Neural crest cell (in vitro differentiated cells): ENCODE results near the gene ARMC6. TPM values are rescaled to one million over a fixed set of nuclear protein-coding genes. Genes with fewer than 3 reads are reported as not detected.
A peak's percentile ranks its signal among the peaks of the same experiment; 100 is the strongest.
"Not testable (repeated sequence)": the region's sequence is repeated elsewhere in the genome, so short reads cannot be mapped to it uniquely, and the experiment has no call there.

ENCODE experiments used
- DNase-seq: peaks from one replicate; pipeline ENCODE4 v3.0.0; 2021; ENCODE audit warnings: low read depth, mixed read lengths, low spot score
- H3K27ac Mint-ChIP-seq: one replicate; pipeline ENCODE4 v1.8.0; 2021; ENCODE audit warnings: mild to moderate bottlenecking, mixed read lengths; ENCODE audit not compliant: unreplicated experiment
- H3K27me3 Mint-ChIP-seq: 2 replicates; pipeline ENCODE4 v1.8.0; 2021; ENCODE audit warnings: low read depth, mild to moderate bottlenecking, mixed read lengths
- H3K36me3 Mint-ChIP-seq: 2 replicates; pipeline ENCODE4 v1.8.0; 2021; ENCODE audit warnings: low read depth, mild to moderate bottlenecking, mixed read lengths
- H3K4me1 Mint-ChIP-seq: 2 replicates; pipeline ENCODE4 v1.8.0; 2021; ENCODE audit warnings: mixed read lengths
- H3K4me3 Mint-ChIP-seq: one replicate; pipeline ENCODE4 v1.8.0; 2021; ENCODE audit warnings: mild to moderate bottlenecking, mixed read lengths
- H3K9me3 Mint-ChIP-seq: 2 replicates; pipeline ENCODE4 v1.8.0; 2021; ENCODE audit warnings: mixed read lengths
- CTCF ChIP-seq: fragments of 200-600 bp; sonication (generic); conservative IDR thresholded peaks from 2 replicates; pipeline ENCODE4 v1.5.0; 2021; ENCODE audit warnings: antibody characterized with exemption, mild to moderate bottlenecking
- total RNA-seq: library from RNA; stranded (reverse); gene quantifications from 2 replicates; pipeline ENCODE4 v1.2.1, GENCODE V29; 2021

ARMC6 gene
- total RNA-seq, 1 donor from 2014 or later: 52.5 TPM

GRCh38 chr19:19021115-19021514 is 12.3 kb upstream of the ARMC6 start:
- no peak for DNase-seq
- Mint-ChIP-seq H3K4me3 (no peak overlapping the region), H3K4me1 (peaks cover 17% of the 10 kb centered on the region), H3K36me3 (peaks cover 21% of the 10 kb centered on the region), H3K27ac (peak overlapping the region; percentile 47), H3K27me3 (no peaks in the 10 kb centered on the region), H3K9me3 (no peaks in the 10 kb centered on the region)
- no peak for TF ChIP-seq CTCF

DNA sequence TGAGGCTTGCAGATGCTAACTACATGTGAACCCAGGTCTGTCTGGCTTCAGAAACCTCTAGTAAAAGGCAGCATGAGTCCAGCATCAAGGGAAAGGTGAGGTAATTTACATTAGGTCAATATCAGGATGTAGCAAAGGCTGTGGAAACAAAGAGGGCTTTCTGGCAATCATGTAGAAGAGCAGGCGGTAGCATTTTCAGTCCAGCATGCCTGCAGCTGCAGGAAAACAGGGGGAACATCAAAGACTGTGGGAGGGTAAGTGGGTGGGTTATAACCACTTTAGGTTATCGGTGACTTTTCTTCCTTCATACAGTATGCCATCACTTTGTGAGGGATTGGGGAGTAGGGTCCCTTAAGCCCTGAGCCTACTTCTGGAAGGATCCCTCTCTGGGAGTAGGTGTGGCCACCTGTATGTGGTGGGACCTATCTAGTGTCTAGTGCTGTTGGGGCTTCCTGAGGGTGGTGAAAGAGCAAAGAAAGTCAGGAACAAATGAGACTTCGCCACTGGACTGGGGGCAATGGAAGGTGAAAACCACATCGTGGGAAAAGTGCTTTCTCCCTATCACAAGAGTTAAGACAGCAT is 10.9 kb upstream of the ARMC6 start:
- H3K4me3 Mint-ChIP-seq: no peak overlapping the region
- DNase-seq: no peak
- no peak for TF ChIP-seq CTCF
- H3K9me3 Mint-ChIP-seq: no peaks in the 10 kb centered on the region
- no peaks in the 10 kb centered on the region for H3K27me3 Mint-ChIP-seq
- peaks cover 17% of the 10 kb centered on the region for H3K4me1 Mint-ChIP-seq
- peaks cover 19% of the 10 kb centered on the region for H3K36me3 Mint-ChIP-seq
- H3K27ac Mint-ChIP-seq: peak overlapping the region; percentile 67

- Mint-ChIP-seq H3K4me1 (peaks cover 23% of the 10 kb centered on the region), H3K27ac (peak overlapping the region; percentile 27), H3K36me3 (peaks cover 25% of the 10 kb centered on the region)
- not testable (repeated sequence) for H3K27me3 Mint-ChIP-seq, H3K9me3 Mint-ChIP-seq, H3K4me3 Mint-ChIP-seq, DNase-seq
Measured at GRCh38 chr19:19023376-19023775, 10.0 kb upstream of the ARMC6 start.

DNA sequence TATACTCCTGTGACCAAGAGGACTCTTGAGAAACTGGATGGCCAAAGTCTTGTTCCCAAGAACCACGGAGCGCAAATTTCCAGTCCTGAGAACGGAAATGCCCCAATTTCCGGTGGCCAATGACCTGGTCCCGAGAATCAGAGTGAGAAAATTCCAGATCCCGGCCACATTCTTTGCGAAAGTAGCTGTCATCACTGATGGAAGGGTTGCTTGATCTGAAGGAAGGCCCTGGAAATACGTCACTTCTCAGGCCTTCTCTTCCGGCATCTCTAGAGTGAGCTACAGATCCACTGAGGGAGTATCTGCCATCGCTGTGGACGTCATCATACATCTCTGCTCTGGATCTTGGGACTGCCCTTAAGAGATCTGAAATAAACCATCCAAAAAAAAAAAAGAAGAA is 7.5 kb upstream of the ARMC6 start:
- H3K27ac Mint-ChIP-seq: no peak overlapping the region
- H3K4me3 Mint-ChIP-seq: no peak overlapping the region
- H3K36me3 Mint-ChIP-seq: peaks cover 20% of the 10 kb centered on the region
- H3K4me1 Mint-ChIP-seq: peaks cover 23% of the 10 kb centered on the region
- no peak for DNase-seq
- H3K9me3 Mint-ChIP-seq: no peaks in the 10 kb centered on the region
- H3K27me3 Mint-ChIP-seq: no peaks in the 10 kb centered on the region
- TF ChIP-seq CTCF: no peak

DNA sequence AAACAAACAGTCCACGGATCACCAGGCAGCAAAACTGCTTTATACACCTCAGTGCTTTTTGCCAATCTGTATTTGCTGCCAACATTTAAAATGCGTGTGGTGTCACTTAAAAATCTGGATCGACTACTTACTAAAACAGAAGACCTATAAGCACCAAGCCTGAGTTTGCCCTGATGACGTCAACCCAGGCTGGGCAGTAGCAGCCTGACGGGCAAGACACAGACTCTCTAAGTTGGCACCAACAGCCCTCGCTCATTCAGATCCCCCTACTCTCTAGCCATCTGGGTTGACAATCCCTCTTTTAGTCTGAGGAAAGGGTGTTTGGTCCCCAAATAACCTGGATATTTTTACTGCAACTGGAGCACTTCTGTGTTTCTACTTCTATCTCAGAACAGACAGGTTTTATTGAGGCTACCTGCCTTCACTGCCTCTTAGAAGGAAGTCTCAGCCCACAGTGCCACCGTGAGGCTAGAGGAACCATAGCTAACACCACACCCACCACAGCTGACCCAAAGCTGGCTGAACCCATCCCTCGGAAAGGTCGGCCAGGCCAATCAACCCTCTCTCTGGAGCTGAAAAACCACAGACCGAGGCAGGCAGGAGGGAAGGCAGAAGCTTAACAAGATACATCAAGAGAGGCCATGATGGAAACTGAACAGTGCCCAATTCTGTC is 7.0 kb upstream of the ARMC6 start:
- Mint-ChIP-seq H3K9me3 (no peaks in the 10 kb centered on the region), H3K4me3 (peak overlapping the region; percentile 17), H3K36me3 (peaks cover 18% of the 10 kb centered on the region), H3K4me1 (peaks cover 18% of the 10 kb centered on the region), H3K27me3 (no peaks in the 10 kb centered on the region), H3K27ac (no peak overlapping the region)
- DNase-seq: no peak
- TF ChIP-seq CTCF: no peak

DNA sequence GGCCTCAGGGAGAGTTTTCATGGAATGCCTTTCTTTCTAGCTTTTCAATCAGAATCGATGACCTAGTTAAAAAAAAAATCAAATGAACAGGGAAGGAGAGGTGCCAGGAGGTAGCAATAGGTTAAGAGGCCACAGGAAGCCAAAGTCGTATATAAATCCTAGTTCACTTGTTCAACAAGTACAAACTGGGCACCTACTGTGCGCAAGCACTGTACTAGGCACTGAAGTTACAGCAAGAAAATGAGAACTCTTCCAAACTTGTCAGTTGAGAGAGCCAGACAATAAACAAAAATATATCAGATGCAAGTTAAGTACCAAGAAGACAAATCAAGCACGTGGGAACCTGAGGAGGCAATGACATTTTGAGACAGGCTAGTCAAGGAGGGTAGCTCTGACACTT is 6.2 kb upstream of the ARMC6 start:
- Mint-ChIP-seq H3K9me3 (no peaks in the 10 kb centered on the region), H3K36me3 (peaks cover 19% of the 10 kb centered on the region), H3K27me3 (no peaks in the 10 kb centered on the region), H3K4me3 (peak overlapping the region; percentile 3), H3K27ac (no peak overlapping the region), H3K4me1 (peaks cover 22% of the 10 kb centered on the region)
- no peak for TF ChIP-seq CTCF
- no peak for DNase-seq
